ENCODE measurements around the gene CCDC85C.
A peak's percentile ranks its signal among the peaks of the same experiment; 100 is the strongest.

Gene CCDC85C

DNA sequence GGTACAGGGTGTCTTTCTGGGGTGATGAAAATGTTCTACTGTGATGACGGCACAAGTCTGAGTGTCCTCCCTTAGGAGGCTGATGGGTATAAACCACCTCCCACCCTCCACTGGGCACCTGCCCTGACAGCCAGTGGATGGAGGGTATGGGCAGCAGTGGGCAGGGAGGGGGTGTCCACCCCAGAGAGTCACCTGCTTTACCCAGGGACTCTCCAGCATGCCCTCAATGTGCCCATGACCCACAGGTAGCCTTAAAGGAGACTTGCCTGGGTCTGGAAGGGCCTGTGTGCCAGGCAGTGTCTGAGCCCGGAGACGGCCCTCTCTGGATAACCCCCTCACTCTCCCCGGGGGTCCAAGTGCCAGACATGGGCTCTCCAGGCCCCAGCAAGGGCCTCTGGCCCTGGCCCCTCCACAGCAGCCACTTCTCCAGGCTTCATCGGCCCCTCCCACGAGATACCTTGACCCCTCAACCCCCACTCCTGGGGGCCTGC, 84.0 kb downstream of the CCDC85C start:
- no peak for DNase-seq

DNA sequence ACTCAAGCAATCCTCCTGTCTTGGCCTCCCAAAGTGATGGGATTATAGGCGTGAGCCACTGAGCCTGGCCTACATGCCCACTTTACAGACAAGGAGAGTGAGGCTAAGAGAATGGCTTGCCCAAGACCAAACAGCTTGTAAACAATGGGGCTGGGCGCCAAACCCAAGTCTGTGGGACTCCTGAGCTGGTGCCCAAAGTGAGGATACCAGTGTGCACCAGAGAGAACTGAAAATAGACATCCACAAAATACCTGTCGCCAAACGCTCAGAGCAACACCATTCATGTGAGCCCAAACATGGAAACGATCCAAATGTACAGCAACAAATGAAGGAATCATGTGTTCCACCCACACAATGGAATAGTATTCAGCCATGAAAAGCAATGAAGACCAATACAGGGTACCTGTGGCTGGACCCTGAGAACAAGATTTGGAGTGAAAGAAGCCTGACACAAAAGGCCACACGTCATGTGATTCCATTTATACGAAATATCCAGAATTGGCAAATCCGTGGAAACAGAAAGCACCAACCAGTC, 84.6 kb downstream of the CCDC85C start:
- no peak for DNase-seq

DNA sequence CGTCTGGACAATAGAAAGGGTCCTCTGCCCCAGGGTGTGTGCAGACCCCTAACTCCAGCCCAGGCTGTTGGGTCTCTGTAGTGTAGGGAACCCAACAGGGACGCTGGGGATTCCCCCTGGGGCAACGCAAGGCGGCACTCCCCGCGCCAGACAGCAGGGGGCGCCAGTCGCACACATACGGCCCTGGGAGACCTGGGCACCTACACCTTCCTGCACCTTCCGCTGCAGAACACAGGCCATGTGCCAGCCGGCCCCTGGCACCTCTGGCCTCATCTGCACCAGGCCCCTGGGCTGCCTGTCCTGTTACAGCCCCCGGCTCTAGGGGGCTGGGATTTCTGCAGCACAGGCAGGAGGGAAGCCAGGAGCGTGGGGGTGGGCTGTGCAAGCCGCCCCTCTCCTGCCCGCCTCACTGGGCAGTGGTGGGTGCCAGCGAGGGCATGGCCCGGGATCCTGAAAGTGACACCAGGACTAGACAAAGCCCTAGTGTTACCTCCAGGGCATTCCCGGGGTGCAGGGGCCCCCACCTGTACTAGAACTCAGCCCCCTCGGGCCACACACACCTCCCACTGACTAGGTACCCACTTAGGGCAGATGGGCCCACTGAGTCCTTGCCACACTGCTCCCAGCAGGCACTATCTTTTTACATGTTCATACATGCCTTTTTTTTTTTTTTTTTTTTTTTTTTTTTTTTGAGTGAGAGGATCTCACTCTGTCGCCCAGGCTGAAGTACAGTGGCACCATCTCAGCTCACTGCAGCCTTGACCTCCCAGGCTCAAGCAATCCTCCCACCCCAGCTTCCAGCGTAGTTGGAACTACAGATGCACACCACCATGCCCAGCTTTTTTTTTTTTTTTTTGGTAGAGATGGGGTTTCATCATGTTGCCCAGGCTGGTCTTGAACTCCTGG, 85.3 kb downstream of the CCDC85C start:
- peak; percentile 52 for DNase-seq

DNA sequence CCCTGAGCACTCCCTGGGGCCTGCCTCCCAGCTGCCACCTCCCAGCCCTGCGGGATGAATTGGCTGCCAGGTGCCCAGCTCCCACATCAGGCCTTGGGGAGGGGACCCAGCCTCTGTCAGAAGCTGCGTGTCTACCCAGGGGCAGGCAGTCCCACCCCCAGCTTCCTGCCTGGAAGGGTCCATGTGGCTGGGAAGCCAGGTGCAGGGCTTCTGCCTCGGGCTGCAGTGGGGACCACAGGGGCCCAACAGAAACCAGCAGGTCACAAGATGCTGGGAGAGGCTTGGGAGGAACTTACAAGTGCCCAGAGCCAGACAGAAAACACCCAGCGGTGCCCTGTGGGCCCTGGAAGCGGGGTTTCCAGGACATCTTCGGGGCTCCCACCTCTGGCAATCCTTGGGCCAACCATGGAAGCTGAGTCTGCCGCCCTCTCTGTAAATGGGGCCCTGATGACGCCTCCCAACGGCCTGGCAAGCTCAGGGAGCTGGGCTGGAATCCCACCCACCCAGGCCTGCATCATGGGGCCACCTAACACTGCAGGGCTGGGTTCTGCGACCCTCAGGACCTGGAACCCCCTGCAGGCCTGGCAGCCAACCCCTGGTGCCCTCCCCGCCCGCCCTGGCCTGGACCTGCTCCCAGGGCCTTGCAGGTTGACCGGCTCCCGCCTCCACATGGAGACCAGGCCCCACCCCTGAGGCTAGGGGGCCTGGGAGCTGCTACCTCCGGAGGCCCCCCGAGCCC, 86.2 kb downstream of the CCDC85C start:
- no peak for DNase-seq

DNA sequence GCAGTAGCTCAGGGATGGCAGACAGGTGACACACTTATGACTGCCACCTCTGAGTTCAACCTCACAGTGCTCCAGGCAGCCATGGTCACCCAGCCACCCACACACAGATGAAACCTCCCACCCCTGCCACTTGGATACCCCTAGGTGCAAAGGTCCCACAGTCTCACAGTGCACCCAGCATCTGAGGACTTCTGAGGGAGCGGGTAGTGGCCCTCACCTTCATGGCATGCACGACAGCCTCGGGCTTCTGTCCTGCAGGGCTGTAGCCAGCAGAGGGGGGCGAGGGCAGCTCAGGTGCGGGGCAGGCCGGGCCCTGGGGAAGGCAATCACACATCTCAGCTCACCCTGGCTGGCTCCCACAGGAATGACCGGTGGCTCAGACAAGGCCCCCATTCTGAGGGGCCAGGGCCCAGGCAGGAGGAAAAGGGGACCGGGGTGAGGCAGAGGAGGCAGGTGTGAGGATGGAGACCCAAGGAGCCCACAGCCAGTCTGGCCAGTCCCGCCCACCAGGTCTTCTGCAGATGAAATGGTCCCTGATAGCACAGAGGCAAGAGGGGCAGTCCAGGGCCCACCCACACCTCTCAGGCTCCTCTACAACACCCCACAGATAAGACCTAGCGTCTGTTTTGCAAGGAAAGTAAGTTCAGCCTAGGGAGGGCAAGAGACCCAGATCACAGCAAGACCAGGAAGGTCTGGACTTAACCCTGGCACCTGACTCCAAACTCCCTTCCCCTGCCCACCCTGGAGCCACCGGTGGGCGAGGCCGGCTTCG, 87.0 kb downstream of the CCDC85C start:
- no peak for DNase-seq

DNA sequence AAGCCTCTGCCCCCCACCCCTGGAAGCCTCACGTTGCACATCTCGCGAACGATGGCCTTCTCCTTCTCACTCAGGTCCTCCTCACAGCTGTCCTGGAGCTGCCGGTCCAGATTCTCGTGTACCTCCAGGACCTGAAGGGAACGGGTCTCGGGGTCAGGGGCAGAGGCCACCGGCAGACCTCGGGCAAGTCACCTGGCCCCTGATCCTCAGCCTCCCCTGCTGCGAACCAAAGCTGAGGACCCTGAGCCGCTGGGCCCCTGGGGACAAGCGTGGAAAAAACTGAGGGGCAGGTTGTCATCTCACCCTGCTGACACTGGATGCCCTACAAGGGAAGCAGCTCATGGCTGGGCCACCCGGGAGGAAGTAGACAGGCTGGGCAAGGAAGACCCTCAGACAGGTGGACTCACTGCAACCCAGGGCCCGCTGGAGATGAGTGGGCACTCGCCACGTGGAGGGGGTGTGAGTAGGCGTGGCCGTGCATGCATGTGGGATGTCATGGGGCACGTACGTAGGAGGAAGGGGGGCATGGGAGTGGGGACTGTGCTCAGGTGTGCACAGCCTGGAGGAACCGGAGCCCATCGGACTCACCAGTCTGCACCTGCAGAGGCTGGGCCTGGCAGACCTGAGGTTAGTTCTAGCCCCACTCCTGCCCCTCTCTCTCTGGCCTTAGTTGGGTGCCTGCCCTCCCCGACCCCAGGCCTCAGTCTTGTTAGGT, 87.7 kb downstream of the CCDC85C start:
- no peak for DNase-seq

DNA sequence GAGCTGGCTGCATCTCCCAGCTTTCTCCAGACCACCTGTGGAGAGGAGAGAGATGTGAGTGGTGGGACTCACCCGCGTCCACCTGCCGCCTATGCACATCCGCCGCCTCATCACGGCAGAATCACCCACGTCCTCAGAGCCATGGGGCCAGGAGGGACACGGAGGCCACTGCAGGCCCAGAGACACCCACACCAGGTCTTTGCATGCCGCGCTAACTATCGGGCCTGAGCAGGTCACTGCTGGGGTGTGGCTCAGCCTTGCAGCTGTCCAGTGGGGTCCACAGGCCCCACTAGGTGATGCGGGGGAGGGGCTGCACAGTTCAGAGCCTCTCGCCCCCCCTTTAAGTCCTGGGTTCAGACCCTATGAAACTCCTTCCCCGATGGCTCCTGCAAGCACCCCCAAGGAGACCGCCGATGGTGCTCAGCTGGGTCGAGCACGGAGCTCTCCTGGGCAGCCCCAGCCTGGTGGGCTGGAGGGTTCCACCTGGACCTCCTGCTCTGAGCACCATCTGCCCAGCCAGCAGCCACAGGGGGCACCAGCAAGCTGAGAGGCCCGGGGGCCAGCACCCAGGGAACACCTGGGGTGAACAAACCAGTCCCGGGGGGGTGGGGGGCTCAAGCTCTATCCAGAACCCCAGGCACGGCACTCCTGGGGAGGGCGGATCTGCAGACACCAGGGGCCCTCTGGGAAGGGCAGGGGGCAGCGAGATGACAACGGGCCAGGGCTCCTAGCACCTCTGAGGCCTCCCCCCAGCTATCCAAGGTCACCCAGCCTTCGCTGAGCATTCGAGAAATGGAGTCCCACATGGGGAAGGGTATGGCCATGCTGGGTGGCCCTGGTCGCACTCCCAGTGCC, 88.5 kb downstream of the CCDC85C start:
- no peak for DNase-seq

DNA sequence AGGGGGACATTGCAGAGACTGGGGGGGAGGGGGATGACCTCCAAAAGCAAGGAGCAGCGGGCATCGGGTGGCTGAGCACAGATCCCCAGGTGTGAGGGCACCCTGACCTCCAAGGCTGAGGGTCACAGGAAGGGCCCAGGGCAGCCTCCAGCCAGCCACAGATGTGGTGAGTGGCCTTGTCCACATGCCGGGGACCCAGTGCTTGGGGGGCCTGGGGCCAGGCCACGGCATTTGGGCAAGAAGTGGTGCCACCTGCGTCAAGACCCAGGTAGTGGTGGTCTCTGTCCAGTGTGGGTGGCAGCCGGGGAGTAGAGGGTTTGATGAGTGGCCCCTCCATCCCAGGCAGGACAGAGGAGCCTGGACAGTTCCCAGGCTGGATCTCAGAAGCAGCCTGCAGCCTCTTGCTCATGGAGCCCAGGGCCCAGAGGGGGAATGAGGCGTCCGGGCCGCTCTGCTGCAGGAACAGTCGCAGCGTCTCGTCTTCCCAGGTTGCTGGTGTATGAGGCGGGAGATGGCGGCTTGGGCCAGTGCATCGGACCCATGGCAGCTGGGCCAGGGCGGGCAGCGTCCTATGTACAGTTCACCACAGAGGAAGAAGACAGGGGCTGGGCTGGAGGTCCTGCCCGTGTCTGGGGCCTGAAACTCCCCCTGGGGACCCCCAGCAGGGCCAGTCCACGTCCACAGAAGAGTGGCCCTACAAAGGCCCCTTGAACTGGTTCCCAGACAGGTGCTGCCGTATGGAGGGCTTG, 89.3 kb downstream of the CCDC85C start:
- no peak for DNase-seq

DNA sequence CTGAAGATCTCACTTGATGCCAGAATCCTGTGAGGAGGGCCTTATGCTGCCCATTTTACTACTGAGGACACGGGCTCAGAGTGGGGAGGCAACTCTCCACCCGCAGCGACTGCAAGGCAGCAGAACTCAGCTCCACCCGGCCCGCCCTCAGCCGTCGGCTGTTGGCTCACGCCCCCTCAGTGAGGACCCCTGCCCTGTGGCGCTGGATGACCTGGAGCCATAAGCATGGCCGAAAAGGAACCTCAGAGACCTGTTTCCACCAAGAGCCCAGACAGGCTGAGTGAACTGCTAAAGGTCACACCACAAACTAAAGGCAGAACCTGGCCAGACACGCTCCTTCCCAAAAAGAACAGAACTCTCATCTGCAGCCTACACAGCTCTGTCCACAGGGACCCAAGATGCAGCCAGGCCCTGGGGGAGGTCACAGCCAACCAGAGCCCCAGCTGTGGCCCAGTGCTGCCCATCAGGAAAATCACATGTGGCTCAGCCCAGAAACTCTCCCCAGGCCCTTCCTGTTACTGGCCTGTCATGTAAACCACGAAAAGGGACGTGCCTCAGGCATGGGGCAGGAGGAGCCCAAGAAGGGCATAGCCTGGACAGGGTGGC, 90.0 kb downstream of the CCDC85C start:
- DNase-seq: no peak

DNA sequence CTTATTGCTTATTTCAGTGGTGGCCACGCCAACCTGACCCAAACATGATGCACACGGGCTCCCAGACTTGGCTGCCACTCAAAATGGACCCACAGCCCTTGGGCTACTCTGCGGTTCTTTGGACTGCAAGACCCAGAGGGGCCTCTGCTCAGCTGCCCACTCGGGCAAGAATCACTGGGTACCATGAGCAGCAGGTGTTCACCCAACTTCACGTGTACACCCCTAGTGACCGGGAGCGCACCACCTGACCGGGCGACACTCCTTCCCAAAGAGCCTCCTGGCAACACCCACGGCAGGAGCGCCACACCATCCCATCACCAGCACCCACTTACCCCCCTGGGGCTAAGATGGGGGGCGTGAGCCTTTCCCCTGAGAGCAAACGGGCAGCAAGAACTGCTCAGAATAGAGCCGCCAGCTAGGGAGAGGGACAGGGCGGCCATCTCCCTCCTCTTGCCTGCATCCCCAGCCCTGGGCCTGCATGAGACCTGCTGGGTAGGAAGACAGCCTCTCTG, 90.8 kb downstream of the CCDC85C start:
- DNase-seq: no peak

DNA sequence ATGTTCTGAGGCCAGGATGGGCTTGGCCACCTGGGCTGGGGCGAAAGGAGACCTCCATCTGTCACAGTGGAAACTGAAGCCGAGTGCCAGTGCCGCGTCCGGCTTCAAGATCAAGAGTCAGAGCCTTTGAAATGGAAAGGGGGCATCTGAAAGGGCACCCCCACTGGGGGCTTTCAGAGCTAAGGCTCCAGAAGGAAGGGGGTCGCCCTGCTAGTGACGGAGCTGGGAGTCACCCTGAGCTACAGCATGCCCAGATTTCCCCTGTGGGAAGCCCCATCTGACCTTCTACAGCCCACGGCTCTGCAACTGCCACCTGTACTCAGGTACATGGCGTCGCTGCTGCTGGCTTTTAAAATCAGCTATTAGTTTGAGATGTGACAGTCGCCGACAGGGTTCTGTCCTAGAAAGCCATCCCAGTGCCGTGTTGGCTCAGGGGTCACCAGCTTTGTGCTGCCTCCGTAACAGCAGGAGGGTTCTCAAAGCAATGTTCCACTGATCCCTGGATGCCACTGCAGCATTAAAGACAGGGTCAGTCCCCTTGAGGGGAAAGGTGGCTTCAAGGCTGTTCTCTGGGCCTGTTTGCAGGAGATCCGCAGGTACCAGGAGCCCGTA, 91.3 kb downstream of the CCDC85C start:
- no peak for DNase-seq

DNA sequence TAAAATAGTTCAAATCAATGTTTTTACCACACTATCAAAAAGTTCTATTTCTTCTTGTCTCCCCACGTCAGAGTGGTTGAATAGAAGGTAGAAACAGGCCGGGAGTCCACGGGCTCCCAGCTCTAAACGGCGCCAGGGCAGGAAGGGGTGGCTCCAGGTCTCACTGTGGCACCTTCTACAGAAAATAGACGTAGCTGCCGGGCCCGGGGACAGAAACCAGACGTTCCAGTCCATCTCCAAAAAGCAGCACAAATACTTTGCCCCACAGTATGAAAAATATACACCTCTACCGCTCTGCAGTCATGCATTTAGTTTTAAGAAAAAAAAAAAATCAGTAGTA, 91.9 kb downstream of the CCDC85C start:
- no peak for DNase-seq

DNA sequence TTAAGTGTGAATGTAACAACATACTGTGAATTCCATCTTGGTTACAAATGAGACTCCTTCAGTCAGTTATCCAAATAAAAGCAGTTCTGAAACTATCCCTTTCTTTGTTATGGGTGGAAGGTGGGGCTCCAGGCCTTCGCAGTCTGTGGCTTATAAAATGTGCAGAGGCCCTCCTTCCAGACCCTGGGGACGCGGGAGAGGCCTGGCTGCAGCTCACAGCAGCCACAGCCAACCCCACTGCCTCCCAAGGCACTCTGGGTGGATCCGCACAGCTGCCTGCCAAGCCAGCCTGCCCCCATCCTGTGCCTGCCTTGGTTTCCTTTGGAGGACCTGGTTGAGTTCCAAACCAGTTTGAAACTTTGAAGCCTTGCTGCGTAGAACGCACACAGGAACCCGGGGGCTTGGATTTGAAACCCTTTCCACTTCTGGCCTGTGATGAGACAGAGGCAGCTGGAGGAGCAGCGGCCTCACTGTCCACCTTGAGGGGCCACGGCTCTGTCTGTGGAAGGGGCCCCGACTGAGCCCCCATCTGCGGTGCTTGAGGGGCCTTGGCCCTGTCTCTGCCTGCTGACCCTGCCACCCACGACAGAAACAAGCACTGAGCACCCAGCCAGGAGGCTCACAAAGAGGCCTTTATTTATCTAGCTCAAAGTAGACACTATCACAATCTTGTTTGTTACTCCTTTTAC, 92.4 kb downstream of the CCDC85C start:
- no peak for DNase-seq

DNA sequence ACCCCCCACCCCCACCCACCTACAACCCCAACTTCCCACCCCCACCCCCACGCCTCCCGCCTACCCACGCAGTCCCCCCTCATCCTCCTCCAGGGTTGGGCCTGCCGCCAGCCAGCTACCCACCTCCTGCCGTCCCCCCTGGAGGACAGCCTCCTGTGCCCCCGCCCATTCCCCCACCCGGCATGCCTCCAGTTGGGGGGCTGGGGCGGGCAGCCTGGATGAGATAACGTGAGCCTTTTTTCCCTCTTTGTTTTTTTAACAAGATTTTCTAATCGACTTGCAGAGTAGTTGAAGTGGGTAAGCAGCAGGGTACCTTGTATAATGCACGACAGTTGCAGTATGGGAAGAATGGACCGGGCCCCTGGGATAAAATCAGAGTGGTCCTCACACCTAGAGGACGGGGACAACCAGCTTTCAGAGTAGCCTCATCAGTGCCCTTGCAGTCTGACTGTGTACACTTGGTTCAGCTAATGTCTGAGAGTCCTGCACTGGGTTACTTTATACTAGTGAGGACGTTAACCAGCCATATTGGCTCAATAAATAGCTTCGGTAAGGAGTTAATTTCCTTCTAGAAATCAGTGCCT, 93.4 kb downstream of the CCDC85C start:
- no peak for DNase-seq

DNA sequence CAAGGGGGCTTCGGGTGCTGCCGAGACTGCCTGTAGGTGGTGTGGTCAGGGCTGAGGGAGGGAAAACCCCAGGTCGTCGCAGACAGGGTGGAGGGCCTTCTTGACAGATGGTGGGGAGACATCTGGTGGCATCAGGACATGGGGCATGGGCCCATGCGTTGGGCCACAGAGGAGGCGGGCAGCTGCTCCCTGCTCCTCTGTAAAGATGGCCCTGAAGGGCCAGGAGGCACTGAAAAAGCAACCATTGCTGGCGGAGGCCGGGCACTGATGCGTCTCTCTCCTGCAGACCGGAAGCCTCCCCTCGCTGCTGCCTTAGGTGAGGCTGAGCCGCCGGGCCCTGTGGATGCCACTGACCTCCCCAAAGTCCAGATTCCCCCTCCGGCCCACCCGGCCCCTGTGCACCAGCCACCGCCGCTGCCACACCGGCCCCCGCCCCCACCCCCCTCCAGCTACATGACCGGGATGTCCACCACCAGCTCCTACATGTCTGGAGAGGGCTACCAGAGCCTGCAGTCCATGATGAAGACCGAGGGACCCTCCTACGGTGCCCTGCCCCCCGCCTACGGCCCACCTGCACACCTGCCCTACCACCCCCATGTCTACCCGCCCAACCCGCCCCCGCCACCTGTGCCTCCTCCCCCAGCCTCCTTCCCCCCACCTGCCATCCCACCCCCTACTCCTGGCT, 94.0 kb downstream of the CCDC85C start:
- DNase-seq: no peak

DNA sequence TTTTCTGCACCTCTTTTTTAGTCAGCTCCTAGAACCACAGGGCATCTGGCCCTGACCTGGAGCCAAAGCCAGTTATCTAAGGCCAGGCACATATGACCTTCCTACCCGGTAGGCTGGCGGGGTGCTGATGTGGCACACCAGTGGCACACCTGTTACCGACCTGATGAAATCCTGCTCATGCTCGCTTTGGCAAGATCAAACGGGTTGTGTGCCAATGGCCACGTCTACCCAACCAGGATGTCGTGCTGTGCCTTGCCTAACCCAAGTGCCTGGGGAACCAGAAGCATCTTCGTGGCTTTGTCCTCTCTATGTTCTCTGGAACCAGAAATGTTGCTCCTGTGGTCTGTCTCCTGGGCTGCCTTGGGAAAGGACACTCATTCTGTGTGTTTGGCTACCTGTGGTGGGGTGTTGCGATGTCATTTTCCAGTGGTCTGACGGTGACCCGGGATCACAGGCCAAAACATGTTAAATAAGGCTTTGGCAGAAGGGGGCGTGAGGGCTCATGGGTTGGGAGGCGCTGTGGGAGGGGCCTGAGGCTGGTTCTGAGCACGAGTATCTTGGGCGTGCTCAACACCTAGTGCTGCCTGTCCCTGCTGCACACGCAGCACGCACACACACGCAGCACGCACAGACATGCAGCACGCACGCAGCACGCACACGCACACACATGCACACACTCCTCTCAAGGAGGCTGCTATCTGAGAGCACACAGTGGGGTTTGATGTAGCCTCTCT, 94.9 kb downstream of the CCDC85C start:
- no peak for DNase-seq

Data from T1000 (cell line).